ENCODE data around the gene PRKCA.

Gene PRKCA

GRCh38 chr17:66730461-66730923 is 428.1 kb downstream of the PRKCA start:
- no peak overlapping the region for H3K4me3 ChIP-seq (ENCODE audit: low read depth, low read length)
- no peak for TF ChIP-seq CTCF (IDR thresholded peaks at IDR 0.05; ENCODE audit: low read depth, low read length)
- DNase-seq, result no peak
- H3K4me1 ChIP-seq, result peaks cover 8% of the 10 kb centered on the region
- H3K9me3 ChIP-seq, result no peaks in the 10 kb centered on the region
- no peaks in the 10 kb centered on the region for H3K36me3 ChIP-seq
- no peaks in the 10 kb centered on the region for H3K27me3 ChIP-seq

- no peaks in the 10 kb centered on the region for H3K27me3 ChIP-seq
- TF ChIP-seq CTCF (IDR thresholded peaks at IDR 0.05; ENCODE audit: low read depth, low read length), result no peak
- no peaks in the 10 kb centered on the region for H3K36me3 ChIP-seq
- H3K4me3 ChIP-seq (ENCODE audit: low read depth, low read length), result no peak overlapping the region
- H3K4me1 ChIP-seq, result no peaks in the 10 kb centered on the region; the same call in 1 of the 2 replicates
- no peaks in the 10 kb centered on the region for H3K9me3 ChIP-seq
- DNase-seq, result no peak
Observed at GRCh38 chr17:66733759-66734158, 431.3 kb downstream of the PRKCA start.

- no peak for DNase-seq
- no peaks in the 10 kb centered on the region for H3K9me3 ChIP-seq
- H3K4me1 ChIP-seq, result no peaks in the 10 kb centered on the region; the same call in 1 of the 2 replicates
- TF ChIP-seq CTCF (IDR thresholded peaks at IDR 0.05; ENCODE audit: low read depth, low read length), result no peak
- H3K36me3 ChIP-seq, result no peaks in the 10 kb centered on the region
- H3K27me3 ChIP-seq, result no peaks in the 10 kb centered on the region
- H3K4me3 ChIP-seq (ENCODE audit: low read depth, low read length), result no peak overlapping the region
Observed at GRCh38 chr17:66734186-66734943, 432.0 kb downstream of the PRKCA start.

GRCh38 chr17:66737524-66737923 is 435.1 kb downstream of the PRKCA start:
- Histone ChIP-seq H3K36me3 (no peaks in the 10 kb centered on the region), H3K4me3 (ENCODE audit: low read depth, low read length) (no peak overlapping the region), H3K9me3 (no peaks in the 10 kb centered on the region), H3K4me1 (no peaks in the 10 kb centered on the region), H3K27me3 (no peaks in the 10 kb centered on the region)
- peak; percentile 48 for TF ChIP-seq CTCF (IDR thresholded peaks at IDR 0.05; ENCODE audit: low read depth, low read length)
- DNase-seq, result peak; percentile 45

- TF ChIP-seq CTCF (IDR thresholded peaks at IDR 0.05; ENCODE audit: low read depth, low read length), result no peak
- Histone ChIP-seq H3K36me3 (no peaks in the 10 kb centered on the region), H3K4me3 (ENCODE audit: low read depth, low read length) (no peak overlapping the region), H3K9me3 (no peaks in the 10 kb centered on the region), H3K27me3 (no peaks in the 10 kb centered on the region), H3K4me1 (no peaks in the 10 kb centered on the region)
- DNase-seq, result no peak
Observed at GRCh38 chr17:66738301-66738700, 435.9 kb downstream of the PRKCA start.

- Histone ChIP-seq H3K27me3 (no peaks in the 10 kb centered on the region), H3K4me3 (ENCODE audit: low read depth, low read length) (no peak overlapping the region), H3K36me3 (peaks cover 3% of the 10 kb centered on the region; the same call in 1 of the 2 replicates), H3K4me1 (no peaks in the 10 kb centered on the region), H3K9me3 (no peaks in the 10 kb centered on the region)
- DNase-seq, result no peak
- no peak for TF ChIP-seq CTCF (IDR thresholded peaks at IDR 0.05; ENCODE audit: low read depth, low read length)
Observed at GRCh38 chr17:66739553-66739952, 437.1 kb downstream of the PRKCA start.
